ENCODE results near the gene WNT4.

GRCh38 chr1:22150923-22151322, 8.0 kb upstream of the WNT4 start:
- TF ChIP-seq CTCF (IDR thresholded peaks at IDR 0.05) (no peak), POLR2A (IDR thresholded peaks at IDR 0.05) (no peak)

Data from Peyer's patch (tissue), 4 donors.